Fibroblast of gingiva (primary cell): ENCODE measurements around the gene SSR2.

Experiments
- DNase-seq: peaks from one replicate; pipeline ENCODE4 v3.0.0-alpha.2; 2011; ENCODE audit warnings: low read depth

The SSR2 gene

DNA sequence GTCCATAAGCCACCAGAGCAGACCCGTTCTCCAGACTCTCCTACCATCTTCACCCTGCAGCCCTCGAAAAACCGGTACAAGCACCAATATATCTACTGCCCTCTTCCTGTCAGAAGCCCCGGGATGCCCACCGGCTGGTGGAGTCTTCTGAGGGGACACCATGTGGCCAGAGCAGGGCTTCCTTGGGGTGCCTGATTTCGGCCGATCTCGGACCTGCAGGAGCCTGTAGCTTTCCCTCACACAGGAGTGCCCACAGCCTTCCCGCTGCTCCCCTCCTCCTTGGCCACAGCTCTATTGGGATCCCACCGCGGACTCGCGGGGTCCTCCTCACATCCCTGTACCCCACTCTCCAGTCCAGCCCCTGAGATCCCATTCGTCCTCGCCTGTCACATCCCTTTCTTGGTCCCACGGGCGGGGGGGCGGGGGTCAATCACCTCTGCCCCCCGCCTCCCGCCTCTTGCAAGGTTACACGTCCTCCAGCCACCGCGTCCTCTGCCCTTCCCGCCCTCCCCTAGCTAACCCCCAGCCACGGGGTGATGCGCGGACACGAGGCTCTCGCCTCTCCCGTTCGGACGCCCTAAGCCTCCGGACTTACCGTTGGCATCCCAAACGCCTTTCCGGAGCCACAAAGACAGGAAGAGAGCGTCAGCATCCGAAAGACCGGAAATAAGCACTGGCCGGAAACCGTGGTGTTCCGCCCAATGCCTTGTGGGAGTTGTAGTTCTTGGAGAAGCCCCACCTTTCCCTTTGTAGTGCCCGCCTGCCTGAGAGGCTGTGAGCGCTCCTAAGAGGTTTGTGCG is at the start of gene SSR2:
Gene SSR2 (minus strand): TSS at position 659 of the 800 bp plus-strand sequence. CDS start 784 bp downstream, outside the sequence.
- peak; percentile 82 for DNase-seq

DNA sequence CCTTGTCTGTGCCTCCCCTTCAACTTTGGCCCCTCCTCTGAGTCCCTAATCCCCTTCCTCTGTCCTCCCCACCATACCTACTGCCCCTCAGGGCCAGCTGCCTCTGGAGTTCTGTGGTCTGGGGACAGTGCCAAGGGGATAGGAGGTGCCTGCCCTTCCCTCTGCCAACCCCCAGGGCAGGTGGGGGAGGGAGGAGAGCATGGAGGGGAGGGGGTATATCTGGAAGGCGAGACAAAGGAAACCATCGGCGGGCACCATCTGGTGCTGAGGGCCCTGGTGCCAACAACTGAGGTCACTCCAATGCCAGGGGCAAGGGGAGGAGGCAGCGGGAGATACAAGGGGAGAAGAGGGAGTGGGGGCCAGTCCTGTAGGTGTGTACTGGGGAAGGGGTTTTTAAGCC is 49.8 kb upstream of the SSR2 start:
- no peak for DNase-seq

DNA sequence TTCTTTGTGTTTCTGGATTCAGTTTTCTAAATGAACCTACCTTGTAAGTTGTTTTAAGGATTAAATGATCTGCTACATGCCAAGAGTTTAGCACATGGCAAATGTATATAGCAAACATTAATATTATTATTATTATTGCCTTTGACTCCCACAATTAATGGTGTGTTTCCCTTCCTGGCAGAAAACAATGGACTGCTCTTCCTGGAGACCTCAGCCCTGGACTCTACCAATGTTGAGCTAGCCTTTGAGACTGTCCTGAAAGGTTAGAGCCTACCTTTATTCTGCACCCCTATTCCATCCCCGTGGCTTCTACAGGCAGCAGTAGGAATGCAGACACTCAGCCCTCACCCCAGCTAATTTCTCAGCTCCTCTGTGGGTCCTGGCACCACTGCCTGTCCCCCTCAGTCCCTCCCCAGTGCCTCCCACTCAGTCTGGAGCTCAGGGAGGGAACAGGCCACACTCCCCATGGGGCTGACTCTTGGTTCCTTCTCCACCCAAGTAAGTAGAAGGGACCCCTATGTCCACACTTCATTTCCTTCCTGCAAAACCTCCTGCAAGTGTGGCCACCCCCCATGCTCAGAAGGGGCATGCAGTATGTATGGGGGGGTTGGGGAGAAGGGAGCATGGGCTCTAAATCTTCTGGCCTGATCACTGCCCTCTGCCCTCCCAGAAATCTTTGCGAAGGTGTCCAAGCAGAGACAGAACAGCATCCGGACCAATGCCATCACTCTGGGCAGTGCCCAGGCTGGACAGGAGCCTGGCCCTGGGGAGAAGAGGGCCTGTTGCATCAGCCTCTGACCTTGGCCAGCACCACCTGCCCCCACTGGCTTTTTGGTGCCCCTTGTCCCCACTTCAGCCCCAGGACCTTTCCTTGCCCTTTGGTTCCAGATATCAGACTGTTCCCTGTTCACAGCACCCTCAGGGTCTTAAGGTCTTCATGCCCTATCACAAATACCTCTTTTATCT is 49.0 kb upstream of the SSR2 start:
- DNase-seq, result no peak

DNA sequence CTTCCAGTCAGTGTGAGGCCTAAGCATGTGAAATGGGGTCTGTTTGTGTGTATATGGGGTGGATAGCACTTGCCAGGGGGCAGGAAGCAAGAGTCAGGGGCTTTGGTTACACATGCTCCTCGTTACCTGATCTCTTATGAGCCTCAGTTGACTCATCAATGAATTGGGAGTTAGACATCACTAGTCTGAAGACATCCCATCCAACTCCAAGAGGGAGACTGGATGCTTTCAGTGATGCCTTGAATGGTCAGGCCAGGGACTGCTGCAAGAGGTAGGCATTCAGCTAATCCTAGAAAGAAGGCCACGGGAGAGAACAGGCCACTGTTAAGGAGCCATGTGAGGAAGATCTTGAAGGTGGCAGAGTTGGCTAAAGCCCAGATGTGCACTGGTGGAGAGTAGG is 46.5 kb upstream of the SSR2 start:
- DNase-seq, result no peak

DNA sequence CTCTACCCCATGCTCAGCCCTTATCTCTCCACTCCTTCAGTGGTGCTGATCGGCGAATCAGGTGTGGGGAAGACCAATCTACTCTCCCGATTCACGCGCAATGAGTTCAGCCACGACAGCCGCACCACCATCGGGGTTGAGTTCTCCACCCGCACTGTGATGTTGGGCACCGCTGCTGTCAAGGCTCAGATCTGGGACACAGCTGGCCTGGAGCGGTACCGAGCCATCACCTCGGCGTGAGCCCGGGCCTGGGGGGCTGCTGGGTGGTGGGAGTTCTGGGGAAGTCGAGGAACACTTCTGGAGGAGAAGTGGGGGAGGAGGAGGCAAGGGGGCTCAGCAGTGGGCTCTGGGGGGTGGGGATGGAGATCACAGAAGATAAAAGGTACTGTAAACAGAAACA is 45.1 kb upstream of the SSR2 start:
- DNase-seq, result no peak

DNA sequence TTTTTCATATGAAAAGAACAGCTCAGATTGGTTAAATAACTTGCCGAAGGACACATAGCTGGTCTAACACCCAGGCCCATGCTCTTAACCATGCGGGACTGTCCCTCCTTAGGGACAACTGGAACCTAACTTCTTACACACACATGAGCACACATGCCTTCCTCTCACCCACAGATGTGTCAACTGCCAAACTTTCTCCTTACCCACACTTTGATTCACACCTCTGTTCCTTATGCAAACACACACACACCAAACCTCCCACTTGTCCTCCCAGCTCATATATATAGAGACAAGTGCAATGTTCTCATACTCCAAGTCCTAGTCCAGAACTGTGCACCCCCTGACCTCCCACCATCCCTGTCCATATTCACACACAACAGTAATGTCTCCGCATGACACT is 44.5 kb upstream of the SSR2 start:
- no peak for DNase-seq

DNA sequence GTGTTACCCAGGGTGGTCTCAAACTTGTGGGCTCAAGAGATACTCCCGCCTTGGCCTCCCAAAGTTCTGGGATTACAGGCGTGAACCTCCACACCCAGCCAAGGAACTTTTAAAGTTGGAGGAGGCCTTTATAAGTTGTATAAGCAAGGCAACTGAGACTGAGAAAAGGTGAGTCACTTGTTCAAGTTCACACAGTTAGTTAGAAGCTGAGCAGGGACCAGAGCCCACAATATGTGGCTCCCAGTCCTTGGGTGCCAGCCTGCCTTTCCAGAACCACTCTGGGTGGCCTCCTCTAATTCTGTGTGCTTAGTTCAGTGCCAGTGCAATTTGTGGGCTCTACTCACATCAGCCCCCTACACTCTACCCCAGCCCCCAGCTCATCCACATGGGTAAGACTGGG is 43.9 kb upstream of the SSR2 start:
- DNase-seq, result no peak

DNA sequence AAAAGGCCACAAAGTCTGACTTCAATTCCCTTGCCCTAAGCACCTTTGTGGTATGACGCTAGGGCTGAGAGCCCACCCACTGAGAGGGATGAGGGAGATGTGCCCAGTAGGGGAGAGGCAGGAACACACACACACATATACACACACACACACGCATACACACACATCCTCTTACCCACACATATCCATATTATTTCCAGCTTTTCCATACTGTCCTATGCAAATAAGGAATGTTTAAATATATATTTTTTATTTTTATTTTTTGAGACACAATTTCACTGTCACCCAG is 43.2 kb upstream of the SSR2 start:
- DNase-seq, result no peak

DNA sequence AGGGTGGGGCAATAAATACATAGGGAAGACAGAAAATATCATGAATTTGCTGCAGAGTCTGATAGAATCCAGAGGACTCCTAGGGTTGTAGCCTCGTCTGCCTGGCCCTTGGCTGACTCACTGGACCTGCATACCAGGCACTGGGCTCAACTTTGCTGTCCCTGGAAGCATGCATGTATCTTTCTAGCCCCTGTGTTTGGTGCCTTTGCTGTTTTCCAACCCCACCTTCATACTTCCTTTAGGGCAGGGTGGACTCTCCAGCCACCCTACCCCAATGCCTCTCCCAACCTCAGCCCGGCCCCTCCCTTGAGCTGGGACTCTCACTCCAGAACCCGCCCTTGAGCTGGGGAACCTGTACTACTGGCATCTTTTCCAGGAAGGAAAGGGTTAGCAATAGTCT is 41.4 kb upstream of the SSR2 start:
- DNase-seq, result no peak

DNA sequence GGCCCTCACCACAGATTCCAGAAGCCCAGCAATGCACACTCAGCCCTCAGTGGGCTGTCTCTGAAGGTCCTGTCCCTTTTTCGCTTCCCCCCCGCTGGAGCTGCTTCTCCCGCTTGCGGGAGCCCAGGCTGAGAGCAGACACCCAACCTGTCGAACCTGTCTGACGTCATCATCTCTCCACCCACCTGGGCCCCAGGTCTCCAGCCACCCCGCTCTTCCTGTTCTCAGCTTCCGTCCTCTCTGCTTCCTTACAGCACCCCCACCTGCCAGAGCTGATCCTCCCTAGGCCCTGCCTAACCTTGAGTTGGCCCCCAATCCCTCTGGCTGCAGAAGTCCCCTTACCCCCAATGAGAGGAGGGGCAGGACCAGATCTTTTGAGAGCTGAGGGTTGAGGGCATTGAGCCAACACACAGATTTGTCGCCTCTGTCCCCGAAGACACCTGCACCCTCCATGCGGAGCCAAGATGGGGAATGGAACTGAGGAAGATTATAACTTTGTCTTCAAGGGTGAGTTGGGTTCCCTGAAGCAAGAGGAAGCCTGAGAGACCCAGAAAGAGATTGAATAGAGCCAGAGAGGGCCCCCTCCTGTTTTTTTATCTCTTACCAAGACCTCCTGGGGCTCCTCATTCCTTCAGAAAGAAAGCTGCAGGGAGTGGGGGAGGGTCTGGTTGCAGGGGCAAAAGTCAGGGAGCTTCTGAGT is 40.3 kb upstream of the SSR2 start, which contains the start of gene RAB25:
Gene RAB25 (plus strand): TSS at position 224 of the 700 bp plus-strand sequence. CDS start 241 bp downstream, at position 465.
- DNase-seq, result no peak

DNA sequence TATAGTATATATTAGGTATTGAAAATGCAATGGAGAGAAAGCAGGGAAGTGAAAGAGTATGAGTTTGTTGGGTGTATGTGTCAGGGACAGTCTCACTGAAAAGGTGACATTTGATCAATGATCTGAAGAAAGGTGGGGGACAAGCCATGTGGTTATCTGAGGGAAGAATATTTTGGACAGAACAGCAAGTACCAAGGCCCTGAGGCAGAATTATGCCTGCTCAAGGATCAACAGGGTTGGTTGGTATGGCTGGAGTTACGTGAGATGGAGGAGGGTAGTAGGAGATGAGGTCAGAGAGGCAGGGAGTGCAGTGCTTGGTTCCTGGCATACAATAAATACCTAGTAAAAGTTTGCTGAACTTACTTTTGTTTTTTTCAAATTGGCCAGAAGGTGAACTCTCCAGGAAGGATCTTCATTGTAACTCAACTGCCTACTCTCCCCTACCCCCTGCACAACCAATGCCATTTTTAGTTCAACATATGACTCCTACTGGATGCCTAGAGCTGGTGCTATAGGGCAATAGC is 35.6 kb upstream of the SSR2 start:
- DNase-seq, result no peak

DNA sequence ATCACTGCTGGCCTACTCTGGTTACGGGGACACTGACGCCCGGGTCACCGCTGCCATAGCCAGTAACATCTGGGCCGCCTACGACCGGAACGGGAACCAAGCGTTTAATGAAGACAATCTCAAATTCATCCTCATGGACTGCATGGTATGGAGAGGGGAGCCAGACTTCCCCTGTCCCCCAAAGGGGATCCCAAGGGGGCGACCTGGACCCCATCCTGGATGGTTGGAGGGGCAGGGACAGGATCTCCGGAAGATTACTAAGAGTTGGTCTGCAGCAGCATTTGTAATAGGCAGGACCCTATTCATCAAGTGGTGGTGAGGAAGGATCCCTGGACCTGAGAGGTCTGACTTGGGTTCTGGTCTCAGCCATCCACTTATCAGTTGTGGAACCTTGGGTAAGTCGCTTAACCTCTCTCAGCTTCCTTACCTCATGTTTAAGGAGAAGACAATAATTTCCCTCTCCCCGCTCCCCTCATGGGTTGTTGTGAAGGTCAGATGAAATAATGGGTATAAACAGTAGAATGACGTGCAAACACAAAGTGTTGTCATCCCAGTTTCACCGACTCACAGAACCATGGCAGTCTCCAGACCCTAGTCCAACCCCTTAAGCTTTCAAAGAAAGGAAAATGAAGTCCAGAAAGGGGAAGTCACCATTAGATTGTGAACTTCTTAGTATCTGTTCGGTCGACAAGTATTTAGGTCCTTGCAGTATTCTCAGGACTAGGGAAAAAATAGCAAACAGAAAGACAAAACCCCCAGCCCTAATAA is 34.7 kb upstream of the SSR2 start:
- no peak for DNase-seq

DNA sequence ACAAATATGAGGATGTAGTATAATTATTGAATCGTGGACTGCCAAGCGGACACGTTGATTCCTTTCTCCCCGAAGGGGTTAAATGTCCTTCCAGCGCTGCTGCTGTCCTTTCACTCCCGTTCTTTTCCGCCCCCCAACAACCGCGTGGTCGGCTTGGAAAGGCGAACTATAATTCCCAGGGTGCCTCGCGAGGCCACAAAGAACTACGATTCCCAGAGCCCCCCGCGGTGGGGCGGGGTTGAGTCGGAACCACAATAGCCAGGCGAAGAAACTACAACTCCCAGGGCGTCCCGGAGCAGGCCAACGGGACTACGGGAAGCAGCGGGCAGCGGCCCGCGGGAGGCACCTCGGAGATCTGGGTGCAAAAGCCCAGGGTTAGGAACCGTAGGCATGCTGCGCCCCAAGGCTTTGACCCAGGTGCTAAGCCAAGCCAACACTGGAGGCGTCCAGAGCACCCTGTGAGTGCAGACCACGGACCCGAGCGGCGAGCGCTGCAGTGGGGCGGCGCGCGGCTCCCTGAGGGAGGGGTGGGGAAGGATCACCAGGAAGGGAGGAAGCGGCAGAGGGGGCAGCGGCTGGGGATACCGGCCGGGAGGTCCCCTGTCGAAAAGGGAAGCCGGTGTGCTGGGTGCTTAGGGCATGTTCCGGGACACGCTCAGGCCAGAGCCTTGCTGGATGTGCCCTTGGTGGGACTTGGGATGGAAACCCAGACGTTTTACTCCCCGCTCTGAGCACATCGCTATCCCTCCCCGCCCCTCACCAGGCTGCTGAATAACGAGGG is 33.9 kb upstream of the SSR2 start, which contains the start of gene LAMTOR2:
Gene LAMTOR2 (plus strand): TSS at position 283 of the 781 bp plus-strand sequence. CDS start 108 bp downstream, at position 391.
- peak; percentile 93 for DNase-seq

DNA sequence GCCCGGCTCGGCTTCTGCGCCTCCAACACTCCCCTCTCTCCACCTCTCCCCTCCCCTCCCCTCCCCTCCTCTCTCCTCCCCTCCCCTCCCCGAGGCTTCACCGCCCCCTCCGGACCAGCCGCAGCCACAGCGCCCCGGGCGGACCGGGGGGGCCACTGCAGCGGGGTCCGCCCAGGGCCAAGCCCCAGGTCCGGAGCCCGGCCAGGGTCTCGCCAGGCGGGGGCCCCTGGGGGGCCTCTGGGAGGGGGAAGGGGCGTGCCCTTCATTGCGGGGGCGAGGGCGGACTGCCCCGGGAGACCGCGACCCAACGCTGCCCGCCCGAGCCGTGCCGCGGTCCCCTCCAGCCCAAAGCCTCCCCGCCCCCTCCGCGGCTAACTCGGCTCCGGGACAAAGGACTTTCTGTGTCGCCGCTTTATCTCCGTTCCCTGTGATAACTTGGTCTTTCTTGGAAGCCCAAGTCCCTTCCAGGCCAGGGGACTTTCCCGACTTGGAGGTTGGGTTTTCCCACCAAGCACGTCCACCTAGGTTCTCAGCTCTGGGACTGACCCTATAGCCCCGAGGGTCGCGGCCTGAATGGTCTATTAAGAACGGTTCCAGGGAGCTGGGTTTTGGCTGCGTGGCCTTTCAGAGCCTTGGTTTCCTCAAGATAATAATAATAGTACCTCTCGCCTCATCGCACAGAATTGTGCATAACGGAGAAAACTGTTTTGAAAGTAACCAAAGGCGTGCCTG is 33.2 kb upstream of the SSR2 start, which contains the start of gene UBQLN4:
Gene UBQLN4 (minus strand): TSS at position 31 of the 732 bp plus-strand sequence. CDS start 97 bp downstream, outside the sequence.
- peak; percentile 87 for DNase-seq

DNA sequence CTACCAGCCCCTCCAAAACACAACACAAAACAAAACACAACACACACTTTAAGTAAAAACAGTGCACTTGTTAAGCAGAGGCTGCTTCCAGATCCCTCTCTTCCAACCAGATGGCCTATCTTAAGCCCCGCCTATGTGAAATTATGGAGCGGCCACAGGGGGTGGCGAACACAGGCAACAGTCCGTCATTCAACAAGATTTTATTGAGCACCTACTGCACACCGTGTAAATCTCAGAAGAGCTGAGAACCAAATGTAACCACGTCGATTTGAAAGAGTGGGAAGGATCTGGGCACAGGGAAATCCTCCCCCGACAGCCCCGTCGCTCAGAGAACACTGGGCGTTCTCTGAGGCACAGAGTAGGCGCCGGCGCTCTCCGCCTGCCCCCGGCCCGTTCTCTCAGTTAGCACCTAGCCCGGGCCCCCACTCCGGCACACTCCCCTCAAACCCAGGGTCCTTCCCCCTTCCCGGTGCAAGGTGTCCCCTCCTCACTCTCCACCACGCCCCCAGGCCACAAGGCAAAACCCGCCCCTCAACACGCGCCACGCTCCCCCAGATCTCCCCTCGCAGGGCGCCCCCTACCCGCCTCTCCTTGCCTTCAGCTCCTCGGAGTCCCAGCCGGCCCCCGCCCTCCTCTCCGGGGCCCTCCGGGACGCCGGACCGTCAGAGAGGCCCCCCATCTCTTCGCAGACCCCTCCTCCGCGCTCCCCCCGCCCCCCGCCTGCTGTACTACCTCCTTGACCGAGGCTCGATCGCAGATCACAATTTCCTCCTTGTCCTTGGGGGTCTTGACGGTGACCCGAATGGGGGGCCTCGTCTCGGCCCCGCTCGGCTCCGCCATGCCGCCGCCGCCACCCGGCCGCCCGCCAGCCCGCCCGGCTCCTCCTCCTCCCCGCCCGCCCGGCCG is 32.4 kb upstream of the SSR2 start:
- DNase-seq, result peak; percentile 69

DNA sequence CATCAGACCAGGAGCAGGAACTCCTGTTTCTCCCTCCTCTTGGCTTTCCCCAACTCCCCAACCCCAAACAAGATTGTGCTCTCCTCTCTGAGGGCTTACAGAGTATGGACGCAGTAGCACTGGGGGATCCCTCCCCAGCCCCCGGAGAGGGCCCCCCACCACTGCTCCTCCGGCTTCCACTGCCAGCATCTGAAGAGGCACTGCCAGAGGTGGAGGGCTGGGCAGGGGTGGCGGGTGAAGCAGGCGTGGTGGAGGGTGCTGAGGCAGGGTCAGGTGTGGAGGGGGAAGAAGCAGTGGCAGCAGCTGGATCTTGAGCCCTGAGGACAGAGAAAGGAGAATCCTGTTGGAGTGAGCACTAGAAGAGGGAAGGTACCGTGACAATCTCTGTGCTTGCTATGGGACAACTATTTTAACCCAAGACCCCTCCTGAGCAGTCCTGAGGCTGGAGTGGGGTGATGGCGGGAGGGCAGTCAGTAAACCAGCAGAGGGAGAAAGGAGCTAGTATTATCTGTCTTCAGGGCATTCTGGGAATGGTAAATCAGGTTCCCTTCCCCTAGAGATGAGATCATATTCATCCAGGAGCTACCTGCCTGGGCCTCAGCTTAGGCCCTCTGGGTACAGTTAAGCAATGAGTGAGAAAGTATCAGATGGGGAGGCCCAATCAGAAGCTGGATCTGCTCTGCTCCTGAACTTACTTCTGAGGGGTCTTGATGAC is 30.4 kb upstream of the SSR2 start:
- DNase-seq, result no peak

DNA sequence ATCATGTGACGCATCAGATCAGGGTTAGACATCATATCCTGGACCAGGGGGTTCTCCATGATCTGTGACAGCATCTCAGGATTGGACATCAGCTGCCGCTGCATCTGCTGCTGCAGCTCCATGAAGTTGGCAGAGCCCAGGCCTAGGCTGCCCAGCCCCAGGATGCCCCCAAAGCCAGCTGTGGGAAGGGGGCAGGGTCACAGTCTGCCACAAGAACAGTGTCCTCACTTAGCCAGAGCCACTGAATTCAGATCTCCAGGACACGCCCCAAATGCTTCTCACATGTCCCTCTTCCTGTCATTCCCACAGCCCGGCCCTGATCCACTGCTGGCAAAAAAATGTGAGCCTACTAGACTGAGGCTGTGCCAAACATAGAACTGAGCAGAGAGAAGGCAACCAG is 29.6 kb upstream of the SSR2 start:
- no peak for DNase-seq
